ENCODE data around the gene TEX14.

The TEX14 gene

GRCh38 chr17:58648236-58648635, 43.6 kb downstream of the TEX14 start:
- DNase-seq (ENCODE audit: low read depth in 2 of 2) = no peak

GRCh38 chr17:58643147-58643546, 48.7 kb downstream of the TEX14 start:
- DNase-seq (ENCODE audit: low read depth in 2 of 2) = no peak

- no peak for DNase-seq (ENCODE audit: low read depth in 2 of 2)
These were observed 49.9 kb downstream of the TEX14 start for GRCh38 chr17:58641887-58642311.

GRCh38 chr17:58640202-58640601, 51.6 kb downstream of the TEX14 start:
- no peak for DNase-seq (ENCODE audit: low read depth in 2 of 2)

GRCh38 chr17:58639681-58640080, 52.2 kb downstream of the TEX14 start:
- no peak for DNase-seq (ENCODE audit: low read depth in 2 of 2)

- DNase-seq (ENCODE audit: low read depth in 2 of 2) = no peak
These were observed 54.8 kb downstream of the TEX14 start for GRCh38 chr17:58637011-58637570.

GRCh38 chr17:58632324-58633314, 59.2 kb downstream of the TEX14 start:
- no peak for DNase-seq (ENCODE audit: low read depth in 2 of 2)

- peak; percentile 91 to 93 for DNase-seq (ENCODE audit: low read depth in 2 of 2)
These were observed 60.1 kb downstream of the TEX14 start for GRCh38 chr17:58631523-58632323.

GRCh38 chr17:58630883-58631522, 60.8 kb downstream of the TEX14 start:
- DNase-seq (ENCODE audit: low read depth in 2 of 2) = peak in 1 of 2 donors; percentile 6

- no peak for DNase-seq (ENCODE audit: low read depth in 2 of 2)
These were observed 64.9 kb downstream of the TEX14 start for GRCh38 chr17:58626905-58627304.

- DNase-seq (ENCODE audit: low read depth in 2 of 2) = no peak
These were observed 67.1 kb downstream of the TEX14 start for GRCh38 chr17:58624751-58625150.

- no peak for DNase-seq (ENCODE audit: low read depth in 2 of 2)
These were observed 70.7 kb downstream of the TEX14 start for GRCh38 chr17:58621174-58621573.

GRCh38 chr17:58618336-58618735, 73.5 kb downstream of the TEX14 start:
- no peak for DNase-seq (ENCODE audit: low read depth in 2 of 2)

- no peak for DNase-seq (ENCODE audit: low read depth in 2 of 2)
These were observed 74.3 kb downstream of the TEX14 start for GRCh38 chr17:58617563-58617962.

GRCh38 chr17:58615768-58616659, 75.8 kb downstream of the TEX14 start:
- no peak for DNase-seq (ENCODE audit: low read depth in 2 of 2)

- no peak for DNase-seq (ENCODE audit: low read depth in 2 of 2)
These were observed 76.9 kb downstream of the TEX14 start for GRCh38 chr17:58614859-58615459.

GRCh38 chr17:58611331-58611730, 80.5 kb downstream of the TEX14 start:
- DNase-seq (ENCODE audit: low read depth in 2 of 2) = no peak

- DNase-seq (ENCODE audit: low read depth in 2 of 2) = no peak
These were observed 84.9 kb downstream of the TEX14 start for GRCh38 chr17:58606934-58607333.

- no peak for DNase-seq (ENCODE audit: low read depth in 2 of 2)
These were observed 85.9 kb downstream of the TEX14 start for GRCh38 chr17:58605986-58606385.

GRCh38 chr17:58605470-58605869, 86.4 kb downstream of the TEX14 start:
- DNase-seq (ENCODE audit: low read depth in 2 of 2) = no peak
